ENCODE results near the gene LPP. TPM values are rescaled to one million over a fixed set of nuclear protein-coding genes. Genes with fewer than 3 reads are reported as not detected.

The LPP gene
- total and polyA plus RNA-seq, 2 of the 13 experiments (the other 11 are each of a cell fraction or from before 2014, with no cell fraction given) = 19.2 to 29.9 TPM

GRCh38 chr3:188649521-188649920, 495.6 kb downstream of the LPP start (continued):
- TF ChIP-seq THAP9 (CRISPR knock-in tag; IDR thresholded peaks at IDR 0.05; ENCODE audit: borderline replicate concordance) (no peak), GLMP (CRISPR knock-in tag; IDR thresholded peaks at IDR 0.05; ENCODE audit: borderline replicate concordance) (no peak), ZNF205 (CRISPR knock-in tag; IDR thresholded peaks at IDR 0.05) (no peak), ZNF468 (CRISPR knock-in tag; IDR thresholded peaks at IDR 0.05) (no peak), NRL (CRISPR knock-in tag; IDR thresholded peaks at IDR 0.05; ENCODE audit: borderline replicate concordance) (no peak), ZBTB14 (CRISPR knock-in tag; IDR thresholded peaks at IDR 0.05) (no peak)
